Transverse colon (tissue), 4 donors: ENCODE measurements around the gene ACER3. TPM values are rescaled to one million over a fixed set of nuclear protein-coding genes. Genes with fewer than 3 reads are reported as not detected.
"Not testable (repeated sequence)": the region's sequence is repeated elsewhere in the genome, so short reads cannot be mapped to it uniquely, and the experiment has no call there.

Experiments
- DNase-seq: peaks from one replicate; pipeline ENCODE4 v3.0.0-alpha.2; 2019
- H3K27ac ChIP-seq, 4 donors: fragments of 200-600 bp; sonication (generic); 2 replicates each; pipeline ENCODE4 v1.5.1; 2016 to 2018; ENCODE audit warnings: inconsistent platforms in 4 of 4
- H3K27me3 ChIP-seq: fragments of 200-600 bp; sonication (generic); 2 replicates; pipeline ENCODE4 v1.5.1; 2017; ENCODE audit warnings: inconsistent platforms
- H3K36me3 ChIP-seq, 4 donors: fragments of 200-600 bp; sonication (generic); 2 replicates each; pipeline ENCODE4 v1.5.1; 2017 to 2019; ENCODE audit warnings: inconsistent platforms in 4 of 4
- H3K4me1 ChIP-seq, 4 donors: fragments of 200-600 bp; sonication (generic); 2 replicates each; pipeline ENCODE4 v1.5.1; 2017 to 2020; ENCODE audit warnings: inconsistent platforms in 4 of 4
- H3K4me3 ChIP-seq, 4 donors: fragments of 200-600 bp; sonication (generic); 1 replicate in 1 of 4; 2 replicates in 3 of 4; pipeline versions ENCODE4 v1.5.1 to v1.6.1; 2017 to 2019; ENCODE audit warnings: inconsistent platforms in 4 of 4
- H3K9me3 ChIP-seq, 2 donors: fragments of 200-600 bp; sonication (generic); 2 replicates each; pipeline ENCODE4 v1.5.1; 2017 to 2019; ENCODE audit warnings: inconsistent platforms in 2 of 2
- EP300 ChIP-seq: sonication (generic); formaldehyde crosslinking; IDR thresholded peaks from one replicate; pipeline ENCODE4 v1.6.1; 2017; ENCODE audit warnings: antibody characterized with exemption, low read depth
- POLR2A ChIP-seq: fragments of 450-650 bp; IDR thresholded peaks from one replicate; pipeline ENCODE4 v1.6.1; 2016; ENCODE audit warnings: antibody characterized with exemption, mild to moderate bottlenecking, moderate library complexity
- POLR2AphosphoS5 ChIP-seq, 3 donors: sonication (generic); formaldehyde crosslinking; IDR thresholded peaks; one replicate each; pipeline ENCODE4 v1.6.1; 2016; ENCODE audit warnings: antibody characterized with exemption in 3 of 3
- WGBS, 2 donors: methylation state at CpG; one replicate each; pipeline ENCODE4 v1.1.5; 2018; ENCODE audit warnings: low coverage in 1 of 2; 5-methylcytosine and 5-hydroxymethylcytosine counted together
- in situ Hi-C, 4 donors: fragments of 200-750 bp; cut with MboI; loops; one replicate each; pipeline versions ENCODE4 v1.15.0 to v1.15.1; 2017; ENCODE audit warnings: low sequenced_read_pairs in 3 of 4, low pct_ligation_motif_present in 1 of 4, low pct_unique_long_range_greater_than_20kb in 1 of 4
- intact Hi-C: fragments of 100-400 bp; cut with DNase I; formaldehyde crosslinking; loops from one replicate; pipeline ENCODE4 v1.15.1; 2023; ENCODE audit warnings: low total_unique reads
- total RNA-seq, 4 donors: library from RNA; depleted of rRNA; stranded (reverse); fragments of >200 nt; gene quantifications; one replicate each; pipeline ENCODE4 v1.1.0, GENCODE V29; 2016
- TF ChIP-seq, protein P1 (sequence below), 5 experiments: fragments of 200-600 bp in 3 of 5; fragments of 450-650 bp in 2 of 5; sonication (generic) in 3 of 5; IDR thresholded peaks; 1 replicate in 2 of 5; 2 replicates in 3 of 5; pipeline ENCODE4 v1.5.1; 2016 to 2017; ENCODE audit warnings: antibody characterized with exemption in 5 of 5, inconsistent platforms in 3 of 5, mild to moderate bottlenecking in 2 of 5, moderate library complexity in 1 of 5

Gene ACER3
- total RNA-seq, 4 donors from 2014 or later, result 8.8 to 72.2 (median 29.4) TPM

DNA sequence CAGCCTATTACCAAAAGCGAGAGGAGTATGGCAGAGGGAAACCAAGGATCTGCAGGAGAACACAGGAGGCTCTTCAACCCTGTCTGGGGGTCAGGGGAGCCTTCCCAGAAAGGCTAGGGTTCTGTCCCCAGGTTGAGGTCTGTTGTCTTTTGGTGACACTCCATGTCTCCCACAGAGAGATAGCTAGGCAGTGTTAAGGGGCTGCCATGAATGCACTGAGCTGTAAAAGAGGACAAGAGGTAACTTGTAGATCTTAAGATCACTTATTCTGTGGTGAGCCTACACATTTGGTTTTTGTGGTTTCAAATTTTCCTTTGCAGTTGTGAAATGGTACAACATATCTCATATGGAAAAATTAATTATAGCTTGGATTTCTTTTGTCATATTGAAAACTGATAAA, 6.0 kb upstream of the ACER3 start:
- TF ChIP-seq POLR2AphosphoS5 (IDR thresholded peaks at IDR 0.05) (no peak), POLR2A (no peak), EP300 (no peak)
- TF ChIP-seq, protein P1, sequence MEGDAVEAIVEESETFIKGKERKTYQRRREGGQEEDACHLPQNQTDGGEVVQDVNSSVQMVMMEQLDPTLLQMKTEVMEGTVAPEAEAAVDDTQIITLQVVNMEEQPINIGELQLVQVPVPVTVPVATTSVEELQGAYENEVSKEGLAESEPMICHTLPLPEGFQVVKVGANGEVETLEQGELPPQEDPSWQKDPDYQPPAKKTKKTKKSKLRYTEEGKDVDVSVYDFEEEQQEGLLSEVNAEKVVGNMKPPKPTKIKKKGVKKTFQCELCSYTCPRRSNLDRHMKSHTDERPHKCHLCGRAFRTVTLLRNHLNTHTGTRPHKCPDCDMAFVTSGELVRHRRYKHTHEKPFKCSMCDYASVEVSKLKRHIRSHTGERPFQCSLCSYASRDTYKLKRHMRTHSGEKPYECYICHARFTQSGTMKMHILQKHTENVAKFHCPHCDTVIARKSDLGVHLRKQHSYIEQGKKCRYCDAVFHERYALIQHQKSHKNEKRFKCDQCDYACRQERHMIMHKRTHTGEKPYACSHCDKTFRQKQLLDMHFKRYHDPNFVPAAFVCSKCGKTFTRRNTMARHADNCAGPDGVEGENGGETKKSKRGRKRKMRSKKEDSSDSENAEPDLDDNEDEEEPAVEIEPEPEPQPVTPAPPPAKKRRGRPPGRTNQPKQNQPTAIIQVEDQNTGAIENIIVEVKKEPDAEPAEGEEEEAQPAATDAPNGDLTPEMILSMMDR (IDR thresholded peaks at IDR 0.05), result no peak
- no peak overlapping the region for H3K4me3 ChIP-seq
- H3K4me1 ChIP-seq, result peaks cover 0 to 2% (median 0%) of the 10 kb centered on the region in 4 donors
- H3K27me3 ChIP-seq, result no peaks in the 10 kb centered on the region
- WGBS, 2 donors, result 95 to 100% methylated on average over 1 of the region's 1 CpG
- no peak overlapping the region for H3K27ac ChIP-seq
- in situ Hi-C loops, result no loop called here
- intact Hi-C loops, result no loop called here
- H3K9me3 ChIP-seq, result no peaks in the 10 kb centered on the region
- no peak for DNase-seq
- H3K36me3 ChIP-seq, result no peaks in the 10 kb centered on the region

DNA sequence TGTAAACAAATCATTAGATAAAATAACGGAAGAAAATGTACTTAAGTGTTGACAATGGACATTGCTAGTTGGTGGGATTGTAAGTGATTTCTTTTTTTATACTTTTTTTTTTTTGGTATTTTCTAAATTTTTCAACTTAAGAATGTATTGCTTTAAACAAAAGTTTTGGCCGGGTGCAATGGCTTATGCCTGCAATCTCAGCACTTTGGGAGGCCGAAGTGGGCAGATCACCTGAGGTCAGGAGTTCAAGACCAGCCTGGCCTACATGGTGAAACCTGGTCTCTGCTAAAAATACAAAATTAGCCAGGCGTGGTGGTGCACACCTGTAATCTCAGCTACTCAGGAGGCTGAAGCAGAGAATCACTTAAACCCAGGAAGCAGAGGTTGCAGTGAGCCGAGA, 5.0 kb upstream of the ACER3 start:
- DNase-seq, intact Hi-C loops, H3K27ac ChIP-seq, H3K4me3 ChIP-seq, H3K9me3 ChIP-seq, H3K36me3 ChIP-seq, H3K4me1 ChIP-seq, H3K27me3 ChIP-seq, in situ Hi-C loops: not testable (repeated sequence)
- WGBS, 2 donors, result 82 to 89% methylated on average over 3 to 5 of the region's 5 CpGs

DNA sequence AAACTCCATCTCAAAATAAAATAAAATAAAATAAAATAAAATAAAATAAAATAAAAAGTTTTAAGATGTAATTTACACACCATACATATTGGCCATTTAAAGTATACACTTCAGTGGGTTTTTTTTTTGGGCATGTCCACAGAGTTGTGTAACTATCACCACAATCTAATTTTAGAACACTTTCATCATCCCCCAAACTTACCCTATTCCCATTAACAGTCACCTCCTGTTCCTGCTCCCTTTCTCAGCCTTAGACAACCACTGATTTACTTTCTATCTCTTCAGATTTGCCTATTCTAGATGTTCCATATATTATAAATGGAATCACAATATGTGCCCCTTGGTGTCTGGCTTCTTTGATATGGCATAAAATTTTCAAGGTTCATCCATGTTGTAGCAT, 4.6 kb upstream of the ACER3 start:
- TF ChIP-seq EP300 (no peak), POLR2A (no peak)
- TF ChIP-seq, protein P1 (IDR thresholded peaks at IDR 0.05), result no peak
- in situ Hi-C loops, result no loop called here
- Histone ChIP-seq H3K36me3 (no peaks in the 10 kb centered on the region), H3K27ac (no peak overlapping the region), H3K4me1 (peaks cover 0 to 9% (median 2%) of the 10 kb centered on the region in 4 donors), H3K27me3 (no peaks in the 10 kb centered on the region), H3K9me3 (no peaks in the 10 kb centered on the region), H3K4me3 (no peak overlapping the region)
- no peak for DNase-seq
- intact Hi-C loops, result no loop called here

DNA sequence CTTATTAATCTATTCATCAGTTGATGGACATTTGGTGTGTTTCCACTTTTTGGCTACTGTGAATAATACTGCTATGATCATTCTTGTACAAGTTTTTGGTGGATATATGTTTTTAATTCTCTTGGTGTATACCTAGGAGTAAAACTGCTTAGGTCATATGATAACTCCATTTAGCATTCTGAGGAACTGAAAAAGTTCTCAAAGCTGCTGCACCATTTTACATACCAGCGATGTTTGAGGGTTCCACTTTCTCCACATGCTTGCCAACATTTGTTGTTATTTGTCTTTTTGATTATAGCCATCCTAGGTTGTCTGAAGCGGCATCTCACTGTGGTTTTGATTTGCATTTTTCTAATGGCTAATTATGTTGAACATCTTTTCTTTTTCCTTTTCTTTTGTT, 4.1 kb upstream of the ACER3 start:
- H3K9me3 ChIP-seq, result no peaks in the 10 kb centered on the region
- 75 to 76% methylated on average over 2 of the region's 2 CpGs for WGBS, 2 donors
- H3K27ac ChIP-seq, result no peak overlapping the region
- H3K4me3 ChIP-seq, result no peak overlapping the region
- peaks cover 0 to 12% (median 6%) of the 10 kb centered on the region in 4 donors for H3K4me1 ChIP-seq
- DNase-seq, result no peak
- no peaks in the 10 kb centered on the region for H3K27me3 ChIP-seq
- no peaks in the 10 kb centered on the region for H3K36me3 ChIP-seq
- in situ Hi-C loops, result no loop called here
- no peak for TF ChIP-seq POLR2A
- TF ChIP-seq POLR2AphosphoS5 (IDR thresholded peaks at IDR 0.05), result no peak
- TF ChIP-seq, protein P1 (IDR thresholded peaks at IDR 0.05), result no peak
- TF ChIP-seq EP300, result no peak
- intact Hi-C loops, result no loop called here

DNA sequence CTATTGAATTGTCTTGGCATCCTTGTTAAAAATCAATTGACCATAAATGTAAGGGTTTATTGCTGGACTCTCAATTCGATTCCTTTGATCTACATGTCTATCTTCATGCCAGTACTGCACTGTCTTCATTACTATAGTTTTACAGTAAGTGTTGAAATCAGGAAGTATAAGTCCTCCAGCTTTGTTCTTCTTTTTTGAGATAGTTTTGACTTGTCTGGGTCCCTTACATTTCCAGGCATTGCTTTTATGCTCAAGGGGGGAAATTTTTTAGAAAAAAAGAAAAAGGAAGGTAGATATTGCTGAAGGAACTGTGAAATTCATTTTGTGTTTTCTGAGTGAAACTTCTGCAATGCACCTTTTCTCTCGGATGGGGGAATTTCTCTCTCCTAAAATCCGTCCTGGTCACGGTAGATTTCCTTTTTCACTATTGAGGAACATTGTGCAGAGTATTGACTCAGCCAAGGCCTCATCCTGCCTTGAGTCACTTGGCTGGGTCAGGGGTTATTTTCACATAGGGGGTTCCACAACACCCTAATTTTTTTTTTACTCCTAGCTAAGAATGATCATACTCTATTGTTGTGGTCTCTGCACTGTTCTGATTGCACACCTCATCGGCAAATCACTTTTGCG, 2.8 kb upstream of the ACER3 start:
- Histone ChIP-seq H3K27ac (no peak overlapping the region), H3K36me3 (no peaks in the 10 kb centered on the region), H3K4me1 (peaks cover 0 to 23% (median 14%) of the 10 kb centered on the region in 4 donors), H3K9me3 (no peaks in the 10 kb centered on the region), H3K4me3 (no peak overlapping the region), H3K27me3 (no peaks in the 10 kb centered on the region)
- intact Hi-C loops (no loop called here), in situ Hi-C loops (no loop called here)
- DNase-seq, result no peak
- 54 to 74% methylated on average over 5 to 6 of the region's 6 CpGs for WGBS, 2 donors
- TF ChIP-seq POLR2A (no peak), POLR2AphosphoS5 (IDR thresholded peaks at IDR 0.05) (no peak), EP300 (no peak)
- TF ChIP-seq, protein P1 (IDR thresholded peaks at IDR 0.05), result no peak
